ENCODE data around the gene TMEM179.
"Not testable (repeated sequence)": the region's sequence is repeated elsewhere in the genome, so short reads cannot be mapped to it uniquely, and the experiment has no call there.

The TMEM179 gene

GRCh38 chr14:104604458-104605449 lies at the start of gene TMEM179:
Gene TMEM179, minus strand, starts transcription at chr14:104604772. Its CDS starts 31 bp downstream, at chr14:104604741.
- DNase-seq (ENCODE audit: low read depth): no peak

GRCh38 chr14:104654119-104654518 lies 49.5 kb upstream of the TMEM179 start:
- no peak for TF ChIP-seq CTCF (conservative IDR thresholded peaks at IDR 0.05; ENCODE audit: low read depth, low read length)
- no peak for DNase-seq (ENCODE audit: low read depth)
- H3K4me3 ChIP-seq (ENCODE audit: low read length): no peak overlapping the region

More at GRCh38 chr14:104604458-104605449, at the start of gene TMEM179:
- H3K4me3 ChIP-seq (ENCODE audit: low read length): no peak within 1 kb of the TSS
- TF ChIP-seq CTCF (conservative IDR thresholded peaks at IDR 0.05; ENCODE audit: low read depth, low read length): no peak

- not testable (repeated sequence) for DNase-seq (ENCODE audit: low read depth); H3K4me3 ChIP-seq (ENCODE audit: low read length)
Observed at GRCh38 chr14:104653130-104653920, 48.8 kb upstream of the TMEM179 start.

GRCh38 chr14:104652386-104652785 lies 47.8 kb upstream of the TMEM179 start:
- H3K4me3 ChIP-seq (ENCODE audit: low read length): no peak overlapping the region
- DNase-seq (ENCODE audit: low read depth): no peak
- no peak for TF ChIP-seq CTCF (conservative IDR thresholded peaks at IDR 0.05; ENCODE audit: low read depth, low read length)

GRCh38 chr14:104651876-104652260 lies 47.3 kb upstream of the TMEM179 start:
- TF ChIP-seq CTCF (conservative IDR thresholded peaks at IDR 0.05; ENCODE audit: low read depth, low read length): no peak
- H3K4me3 ChIP-seq (ENCODE audit: low read length): no peak overlapping the region

GRCh38 chr14:104650981-104651875 lies 46.7 kb upstream of the TMEM179 start:
- H3K4me3 ChIP-seq (ENCODE audit: low read length): no peak overlapping the region
- TF ChIP-seq CTCF (conservative IDR thresholded peaks at IDR 0.05; ENCODE audit: low read depth, low read length): no peak
- DNase-seq (ENCODE audit: low read depth): no peak

More at GRCh38 chr14:104651876-104652260, 47.3 kb upstream of the TMEM179 start:
- no peak for DNase-seq (ENCODE audit: low read depth)
